IPS DF 4.7 (cell line): ENCODE measurements around the gene SLC26A5.

Experiments
- DNase-seq: peaks from one replicate; pipeline ENCODE4 v3.0.0-alpha.2; 2013; ENCODE audit warnings: low spot score; ENCODE audit errors: extremely low read depth

SLC26A5 gene

DNA sequence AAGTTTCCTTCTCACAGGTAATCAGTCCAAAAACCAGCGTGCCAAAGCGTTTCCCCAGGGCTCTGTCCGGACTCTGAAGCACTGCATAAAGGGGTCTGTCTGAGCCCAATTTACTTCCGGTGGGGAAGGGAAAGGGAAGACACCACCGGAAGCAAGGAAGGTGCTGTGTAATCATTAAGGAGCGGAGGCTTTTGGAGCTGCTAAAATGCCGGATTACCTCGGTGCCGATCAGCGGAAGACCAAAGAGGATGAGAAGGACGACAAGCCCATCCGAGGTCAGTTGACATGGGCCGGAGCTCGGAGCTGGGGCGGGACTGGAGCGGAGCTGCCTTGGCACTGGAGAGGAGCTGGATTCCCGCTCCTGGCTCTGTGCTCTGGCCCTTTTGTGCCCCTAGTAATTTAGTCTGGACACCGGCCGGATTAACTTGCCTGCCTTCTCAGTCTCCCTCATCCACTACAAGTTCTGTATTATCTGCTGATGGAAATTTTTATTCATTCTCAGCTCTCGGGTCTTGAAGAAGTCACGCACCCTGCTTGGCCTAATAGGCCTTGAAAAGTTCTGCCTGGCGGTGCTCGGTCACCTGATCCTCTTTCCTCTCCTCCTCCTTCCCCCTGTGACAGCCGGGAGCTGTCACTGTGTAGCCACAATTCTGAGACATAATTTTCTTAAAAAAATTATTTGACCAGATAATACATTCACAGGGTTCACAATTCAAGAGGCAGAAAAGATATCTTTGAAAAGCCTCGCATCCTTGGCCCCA, 98.3 kb downstream of the SLC26A5 start, which contains the start of gene PSMC2:
Gene PSMC2, plus strand, starts transcription at position 137 of the 761 bp plus-strand sequence. Its CDS starts 69 bp downstream, at position 206.
- peak; percentile 71 for DNase-seq

DNA sequence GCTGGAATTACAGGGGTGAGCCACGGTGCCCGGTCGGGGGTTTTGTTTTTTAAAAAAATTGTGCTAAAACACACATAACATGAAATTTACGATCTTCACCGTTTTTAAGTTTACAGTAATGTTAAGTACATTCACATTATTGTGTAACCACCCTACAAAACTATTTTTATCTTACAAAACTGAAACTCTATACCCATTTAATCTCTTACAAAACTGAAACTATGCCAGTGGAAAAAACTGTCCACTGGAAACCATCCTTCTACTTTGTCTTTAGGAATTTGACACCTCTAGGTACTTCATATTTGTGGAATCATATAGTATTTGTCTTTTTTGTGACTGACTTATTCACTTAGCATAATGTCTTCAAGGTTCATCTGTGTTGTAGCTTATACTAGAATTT, 99.6 kb downstream of the SLC26A5 start:
- DNase-seq: no peak

DNA sequence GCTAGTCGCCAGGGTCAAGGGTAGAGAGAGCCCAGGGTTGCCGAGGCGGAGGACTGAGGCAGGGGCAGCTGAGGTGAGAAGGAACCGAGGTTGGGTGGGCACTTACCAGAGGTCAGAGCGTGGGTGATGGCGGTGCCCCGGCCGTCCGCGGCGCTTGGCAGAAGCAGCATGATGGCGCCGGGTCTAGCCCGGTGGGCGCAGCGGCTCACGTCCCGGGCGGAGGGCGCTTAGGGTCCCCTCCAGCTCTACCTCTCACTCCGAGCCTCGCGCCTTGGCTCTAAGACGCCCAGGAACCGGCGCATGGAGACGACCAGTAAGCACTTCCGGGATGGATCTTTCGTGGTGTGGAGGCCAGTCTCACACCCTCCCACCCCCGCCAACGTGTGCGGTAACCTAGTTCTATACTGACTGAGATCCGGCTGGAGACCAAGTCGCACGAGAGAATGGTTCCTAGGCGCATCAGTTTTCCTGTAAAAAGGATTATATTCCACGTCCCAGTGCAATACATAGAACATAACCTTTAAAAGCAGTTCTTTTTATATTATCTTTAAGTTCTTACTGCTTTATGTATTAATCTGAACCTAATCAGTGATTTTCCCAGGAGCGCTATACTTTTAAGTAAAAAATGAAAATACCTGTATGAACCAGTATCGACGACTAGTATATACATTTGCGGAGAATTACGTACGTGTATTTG, 101.4 kb downstream of the SLC26A5 start, which contains the start of gene DNAJC2:
Gene DNAJC2, minus strand, starts transcription at position 315 of the 697 bp plus-strand sequence. Its CDS starts 145 bp downstream, at position 170.
- DNase-seq: peak; percentile 84

DNA sequence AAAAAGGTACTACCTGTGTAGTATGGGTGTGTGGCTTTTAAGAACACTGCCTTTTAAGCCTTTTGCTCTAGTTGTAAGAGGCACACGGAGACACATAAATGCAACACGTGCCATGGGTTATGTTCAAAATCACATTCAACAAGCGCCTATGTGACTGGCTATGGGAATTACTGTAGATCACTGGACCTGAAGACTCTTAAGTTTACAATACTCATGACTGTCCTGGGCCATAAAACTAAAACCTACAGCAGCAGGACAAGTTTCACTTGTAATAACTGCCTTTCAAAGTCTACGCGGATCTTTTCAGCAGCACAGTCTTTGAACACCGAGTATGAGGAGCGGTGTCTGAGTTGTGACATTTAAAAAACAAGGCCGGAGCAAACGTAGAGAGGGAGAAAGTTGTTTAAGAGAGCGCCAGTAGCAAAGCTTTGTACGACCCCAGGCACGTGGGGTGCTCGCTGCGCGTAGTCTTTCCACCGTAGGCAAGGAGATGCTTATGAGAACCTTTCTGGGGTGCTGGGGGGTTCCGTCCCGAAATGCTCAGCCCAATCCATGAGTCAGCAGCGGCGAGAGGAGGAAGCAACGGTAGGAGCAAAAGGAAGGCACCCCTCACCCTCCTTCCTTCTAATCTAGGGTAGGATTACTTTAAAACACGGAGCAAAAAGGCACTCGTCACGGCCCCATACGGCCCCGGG, 102.1 kb downstream of the SLC26A5 start:
- DNase-seq: no peak

DNA sequence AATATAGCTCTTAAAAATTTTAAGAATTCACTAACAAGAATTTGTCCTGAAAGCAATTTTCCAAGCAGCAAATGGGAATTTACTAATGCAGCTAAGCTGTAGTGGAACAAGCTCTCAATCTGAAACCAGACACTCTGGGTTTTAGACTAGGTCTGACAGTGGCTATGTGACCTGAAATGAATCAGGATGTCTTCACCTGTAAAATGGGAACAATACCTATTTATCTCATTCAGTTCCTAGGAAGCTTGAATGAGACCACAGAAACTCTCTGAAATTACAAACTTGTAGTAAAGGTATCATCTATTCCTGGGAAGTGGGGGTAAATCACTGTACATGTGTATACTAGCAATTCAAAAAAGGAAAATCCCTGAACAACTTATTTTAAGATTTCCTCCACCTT, 102.7 kb downstream of the SLC26A5 start:
- no peak for DNase-seq

DNA sequence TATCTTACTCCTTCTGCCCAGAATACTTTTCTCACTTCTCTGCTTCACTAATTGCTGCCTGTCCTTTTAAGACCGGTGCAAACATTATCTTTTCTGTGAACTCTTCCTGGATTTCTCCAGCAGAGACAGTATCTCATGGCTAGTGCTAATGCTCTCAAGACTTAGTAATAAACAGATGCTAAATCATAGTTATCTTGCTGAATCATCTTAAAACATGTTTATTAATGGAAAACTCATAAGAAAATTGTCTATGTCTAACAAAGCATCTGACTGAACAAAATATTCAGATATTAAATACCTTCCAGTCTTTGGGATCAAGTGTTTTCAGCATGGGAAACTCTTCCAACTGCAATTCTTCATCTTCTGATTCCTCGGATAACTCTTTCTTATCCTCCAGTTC, 104.5 kb downstream of the SLC26A5 start:
- no peak for DNase-seq

DNA sequence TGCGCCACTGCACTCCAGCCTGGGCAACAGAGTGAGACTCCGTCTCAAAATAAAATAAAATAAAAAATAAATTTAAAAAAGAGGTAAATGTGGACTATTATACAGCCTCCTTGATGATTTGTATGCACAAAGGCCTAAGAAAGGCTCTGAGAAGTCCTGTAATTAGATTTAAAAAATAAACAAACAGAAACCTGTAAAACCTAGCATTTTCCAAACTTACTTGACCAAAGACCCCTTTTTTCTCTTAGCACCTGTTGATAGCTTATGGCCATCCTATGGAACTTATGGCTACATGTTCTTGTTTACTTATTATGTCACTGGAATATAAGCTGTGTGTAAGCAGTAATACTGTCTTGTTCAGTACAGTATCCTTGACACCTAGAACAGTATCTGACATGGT, 107.1 kb downstream of the SLC26A5 start:
- DNase-seq: no peak

DNA sequence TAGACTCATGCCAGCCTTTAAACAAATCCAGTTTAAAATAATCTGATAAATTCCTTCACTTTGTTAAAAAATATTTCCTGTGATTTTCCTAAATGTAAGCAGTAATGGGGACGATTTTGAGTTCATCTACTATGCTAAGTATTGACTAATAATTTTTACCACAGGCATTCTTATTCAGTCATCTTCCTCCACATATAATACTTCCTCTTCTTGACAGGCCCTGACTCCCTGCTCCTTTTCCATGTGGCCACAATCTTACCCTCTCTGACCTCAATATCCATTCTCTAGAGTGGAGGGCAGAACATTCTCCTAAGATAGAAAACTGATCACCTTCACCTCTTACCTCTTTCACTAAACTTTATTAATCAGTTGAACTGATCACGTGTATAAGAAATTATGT, 109.2 kb downstream of the SLC26A5 start:
- DNase-seq: no peak

DNA sequence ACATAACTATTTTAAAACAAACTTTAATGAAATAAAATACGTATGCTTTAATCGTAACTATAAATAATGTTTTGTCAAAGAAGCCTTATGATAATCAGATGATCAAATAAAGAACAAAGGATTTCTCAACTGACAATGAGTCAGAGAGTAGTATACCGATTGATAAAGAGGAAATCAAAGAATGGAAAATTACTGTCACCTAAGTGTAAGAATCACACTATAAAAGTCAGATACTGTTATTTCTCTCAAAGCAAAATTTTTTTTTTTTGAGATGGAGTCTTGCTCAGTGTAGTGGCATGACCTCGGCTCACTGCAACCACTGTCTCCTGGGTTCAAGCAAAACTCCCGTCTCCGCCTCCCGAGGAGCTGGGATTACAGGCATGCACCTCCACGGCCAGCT, 120.3 kb downstream of the SLC26A5 start:
- DNase-seq: no peak
